CD14-positive monocyte (primary cell): ENCODE results near the gene COX7A1. TPM values are rescaled to one million over a fixed set of nuclear protein-coding genes. Genes with fewer than 3 reads are reported as not detected.

Source experiments
- DNase-seq, 3 donors: peaks; one replicate each; pipeline ENCODE4 v3.0.0-alpha.2; 2011 to 2022
- H2AFZ ChIP-seq: 2 replicates; pipeline ENCODE4 v1.6.0; 2012; ENCODE audit warnings: mild to moderate bottlenecking, low read depth, low read length, inconsistent platforms; ENCODE audit not compliant: insufficient read depth, poor library complexity, severe bottlenecking
- H3K27ac ChIP-seq, 2 donors: 1 replicate in 1 of 2; 2 replicates in 1 of 2; pipeline ENCODE4 v1.5.1; 2012 to 2013; ENCODE audit warnings: low read length in 2 of 2, control low read depth in 1 of 2, inconsistent platforms in 1 of 2, low read depth in 1 of 2, mild to moderate bottlenecking in 1 of 2
- H3K27me3 ChIP-seq, 2 donors: one replicate each; pipeline versions ENCODE4 v1.6.0 to v1.6.1; 2011 to 2013; ENCODE audit warnings: low read length in 2 of 2; ENCODE audit not compliant: control insufficient read depth in 2 of 2, insufficient read depth in 2 of 2
- H3K36me3 ChIP-seq, 2 donors: replicated peaks in 1 of 2; 1 replicate in 1 of 2; 2 replicates in 1 of 2; pipeline versions ENCODE4 v1.5.1 to v1.6.1; 2012 to 2013; ENCODE audit warnings: low read length in 2 of 2, control low read depth in 1 of 2, inconsistent platforms in 1 of 2, mild to moderate bottlenecking in 1 of 2; ENCODE audit not compliant: insufficient read depth in 2 of 2, control insufficient read depth in 1 of 2
- H3K4me1 ChIP-seq, 2 donors: 1 replicate in 1 of 2; 2 replicates in 1 of 2; pipeline versions ENCODE4 v1.5.1 to v1.6.1; 2012 to 2013; ENCODE audit warnings: low read length in 2 of 2, control low read depth in 1 of 2, inconsistent platforms in 1 of 2, mild to moderate bottlenecking in 1 of 2, moderate library complexity in 1 of 2; ENCODE audit not compliant: insufficient read depth in 2 of 2, control insufficient read depth in 1 of 2
- H3K4me2 ChIP-seq: replicated peaks from 2 replicates; pipeline ENCODE3; 2012; ENCODE audit warnings: low read length, moderate library complexity, mild to moderate bottlenecking; ENCODE audit not compliant: poor library complexity, severe bottlenecking; ENCODE audit errors: extremely low read depth
- H3K4me3 ChIP-seq, 3 experiments: fragments of 200-600 bp in 1 of 3; sonication (generic) in 1 of 3; replicated peaks in 1 of 3; 1 replicate in 2 of 3; 2 replicates in 1 of 3; pipeline ENCODE4 v1.5.1; 2011 to 2013; ENCODE audit warnings: low read length in 3 of 3, mild to moderate bottlenecking in 3 of 3, control low read depth in 2 of 3, low read depth in 2 of 3, inconsistent platforms in 1 of 3, moderate library complexity in 1 of 3
- H3K79me2 ChIP-seq: 2 replicates; pipeline ENCODE4 v1.6.0; 2012; ENCODE audit warnings: mild to moderate bottlenecking, control low read depth, inconsistent platforms, low read length, moderate library complexity; ENCODE audit not compliant: insufficient read depth
- H3K9ac ChIP-seq: 2 replicates; pipeline ENCODE4 v1.6.0; 2017; ENCODE audit warnings: low read length, mild to moderate bottlenecking; ENCODE audit not compliant: insufficient read depth, poor library complexity, severe bottlenecking
- H3K9me3 ChIP-seq, 2 donors: replicated peaks in 1 of 2; 1 replicate in 1 of 2; 2 replicates in 1 of 2; pipeline versions ENCODE4 v1.5.1 to v1.6.1; 2012 to 2013; ENCODE audit warnings: low read length in 2 of 2, control low read depth in 1 of 2; ENCODE audit not compliant: control insufficient read depth in 1 of 2, insufficient read depth in 1 of 2
- H4K20me1 ChIP-seq: 2 replicates; pipeline ENCODE4 v1.6.0; 2012; ENCODE audit warnings: mild to moderate bottlenecking, low read length, control low read depth, moderate library complexity; ENCODE audit not compliant: insufficient read depth
- H3K27ac Mint-ChIP-seq, 7 donors: one replicate each; pipeline ENCODE4 v1.8.0; 2020; ENCODE audit warnings: mild to moderate bottlenecking in 7 of 7, mixed read lengths in 7 of 7, moderate library complexity in 6 of 7, inconsistent platforms in 2 of 7
- H3K27me3 Mint-ChIP-seq, 3 donors: one replicate each; pipeline ENCODE4 v1.8.0; 2021 to 2022; ENCODE audit warnings: low read depth in 3 of 3, mild to moderate bottlenecking in 3 of 3, mixed read lengths in 3 of 3, moderate library complexity in 3 of 3, inconsistent platforms in 1 of 3
- H3K36me3 Mint-ChIP-seq, 2 donors: one replicate each; pipeline ENCODE4 v1.8.0; 2020; ENCODE audit warnings: mixed read lengths in 2 of 2, inconsistent platforms in 1 of 2, mild to moderate bottlenecking in 1 of 2
- H3K4me1 Mint-ChIP-seq: one replicate; pipeline ENCODE4 v1.8.0; 2020; ENCODE audit warnings: mild to moderate bottlenecking, mixed read lengths
- H3K4me3 Mint-ChIP-seq, 2 donors: one replicate each; pipeline ENCODE4 v1.8.0; 2020; ENCODE audit warnings: mild to moderate bottlenecking in 2 of 2, mixed read lengths in 2 of 2, moderate library complexity in 1 of 2
- H3K9me3 Mint-ChIP-seq, 7 donors: one replicate each; pipeline ENCODE4 v1.8.0; 2020 to 2022; ENCODE audit warnings: mixed read lengths in 7 of 7, mild to moderate bottlenecking in 6 of 7, moderate library complexity in 6 of 7, inconsistent platforms in 2 of 7
- WGBS: methylation state at CpG from one replicate; pipeline ENCODE4 v1.1.5; 2013; ENCODE audit warnings: missing lambda C conversion rate; ENCODE audit not compliant: insufficient coverage; 5-methylcytosine and 5-hydroxymethylcytosine counted together
- intact Hi-C, 2 donors: fragments of 100-400 bp; cut with micrococcal nuclease; formaldehyde crosslinking; loops; one replicate each; pipeline versions ENCODE4 v1.15.0 to v1.15.1; 2023
- polyA plus RNA-seq, 3 donors: library from polyadenylated mRNA; depleted of rRNA in 1 of 3; unstranded in 2 of 3; stranded (reverse) in 1 of 3; fragments of 300-500 nt in 2 of 3; fragments of >200 nt in 1 of 3; fragmentation: Illumina TruSeq in 2 of 3; gene quantifications; 1 replicate in 2 of 3; 2 replicates in 1 of 3; pipeline ENCODE4 v1.2.3, GENCODE V29; 2012 to 2021
- TF ChIP-seq, protein P1 (sequence below): fragments of 200-600 bp; IDR thresholded peaks from one replicate; pipeline ENCODE4 v1.8.0; 2022; ENCODE audit warnings: antibody characterized with exemption, mild to moderate bottlenecking

Gene COX7A1
- polyA plus RNA-seq, 3 donors = not detected

DNA sequence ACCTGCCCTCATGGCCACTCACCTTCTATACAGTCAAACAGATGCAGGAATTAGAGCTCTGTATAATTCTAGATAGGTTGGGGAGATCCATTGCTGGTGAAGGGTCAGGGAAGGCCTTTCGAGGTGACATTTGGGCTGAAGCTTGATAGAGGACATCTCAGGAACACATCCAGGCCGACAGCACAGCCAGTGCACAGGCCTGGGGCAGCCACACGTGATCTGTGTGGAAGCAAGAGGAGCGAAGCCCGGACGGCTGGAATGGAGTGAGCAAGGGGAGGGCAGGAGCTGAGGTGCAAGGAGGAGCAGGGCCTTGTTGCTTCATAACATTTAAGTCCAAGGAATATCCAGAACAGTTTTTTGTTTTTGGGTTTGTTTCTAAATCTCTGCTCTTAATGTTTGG lies 45.8 kb downstream of the COX7A1 start:
- no peaks in the 10 kb centered on the region for H3K9me3 Mint-ChIP-seq
- no peak for DNase-seq
- H3K79me2 ChIP-seq = no peaks in the 10 kb centered on the region
- H3K4me3 ChIP-seq = no peak overlapping the region
- H3K27me3 Mint-ChIP-seq = peaks cover 0 to 2% (median 0%) of the 10 kb centered on the region in 3 donors
- H4K20me1 ChIP-seq = no peaks in the 10 kb centered on the region
- H3K27ac Mint-ChIP-seq = peak overlapping the region in 1 of 7 donors; percentile 52
- H2AFZ ChIP-seq = no peak overlapping the region
- H3K4me1 Mint-ChIP-seq = no peaks in the 10 kb centered on the region
- WGBS = 98% methylated on average over 6 of the region's 6 CpGs
- H3K4me2 ChIP-seq = no peak overlapping the region
- no peak overlapping the region for H3K27ac ChIP-seq
- intact Hi-C loops = no loop called here
- H3K36me3 ChIP-seq = peaks cover 32 to 46% of the 10 kb centered on the region in 2 donors
- no peaks in the 10 kb centered on the region for H3K9me3 ChIP-seq
- H3K4me3 Mint-ChIP-seq = no peak overlapping the region
- H3K4me1 ChIP-seq = no peaks in the 10 kb centered on the region
- TF ChIP-seq, protein P1, sequence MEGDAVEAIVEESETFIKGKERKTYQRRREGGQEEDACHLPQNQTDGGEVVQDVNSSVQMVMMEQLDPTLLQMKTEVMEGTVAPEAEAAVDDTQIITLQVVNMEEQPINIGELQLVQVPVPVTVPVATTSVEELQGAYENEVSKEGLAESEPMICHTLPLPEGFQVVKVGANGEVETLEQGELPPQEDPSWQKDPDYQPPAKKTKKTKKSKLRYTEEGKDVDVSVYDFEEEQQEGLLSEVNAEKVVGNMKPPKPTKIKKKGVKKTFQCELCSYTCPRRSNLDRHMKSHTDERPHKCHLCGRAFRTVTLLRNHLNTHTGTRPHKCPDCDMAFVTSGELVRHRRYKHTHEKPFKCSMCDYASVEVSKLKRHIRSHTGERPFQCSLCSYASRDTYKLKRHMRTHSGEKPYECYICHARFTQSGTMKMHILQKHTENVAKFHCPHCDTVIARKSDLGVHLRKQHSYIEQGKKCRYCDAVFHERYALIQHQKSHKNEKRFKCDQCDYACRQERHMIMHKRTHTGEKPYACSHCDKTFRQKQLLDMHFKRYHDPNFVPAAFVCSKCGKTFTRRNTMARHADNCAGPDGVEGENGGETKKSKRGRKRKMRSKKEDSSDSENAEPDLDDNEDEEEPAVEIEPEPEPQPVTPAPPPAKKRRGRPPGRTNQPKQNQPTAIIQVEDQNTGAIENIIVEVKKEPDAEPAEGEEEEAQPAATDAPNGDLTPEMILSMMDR = no peak
- no peak overlapping the region for H3K9ac ChIP-seq
- H3K36me3 Mint-ChIP-seq = peaks cover 20 to 45% of the 10 kb centered on the region in 2 donors
- H3K27me3 ChIP-seq = no peaks in the 10 kb centered on the region

DNA sequence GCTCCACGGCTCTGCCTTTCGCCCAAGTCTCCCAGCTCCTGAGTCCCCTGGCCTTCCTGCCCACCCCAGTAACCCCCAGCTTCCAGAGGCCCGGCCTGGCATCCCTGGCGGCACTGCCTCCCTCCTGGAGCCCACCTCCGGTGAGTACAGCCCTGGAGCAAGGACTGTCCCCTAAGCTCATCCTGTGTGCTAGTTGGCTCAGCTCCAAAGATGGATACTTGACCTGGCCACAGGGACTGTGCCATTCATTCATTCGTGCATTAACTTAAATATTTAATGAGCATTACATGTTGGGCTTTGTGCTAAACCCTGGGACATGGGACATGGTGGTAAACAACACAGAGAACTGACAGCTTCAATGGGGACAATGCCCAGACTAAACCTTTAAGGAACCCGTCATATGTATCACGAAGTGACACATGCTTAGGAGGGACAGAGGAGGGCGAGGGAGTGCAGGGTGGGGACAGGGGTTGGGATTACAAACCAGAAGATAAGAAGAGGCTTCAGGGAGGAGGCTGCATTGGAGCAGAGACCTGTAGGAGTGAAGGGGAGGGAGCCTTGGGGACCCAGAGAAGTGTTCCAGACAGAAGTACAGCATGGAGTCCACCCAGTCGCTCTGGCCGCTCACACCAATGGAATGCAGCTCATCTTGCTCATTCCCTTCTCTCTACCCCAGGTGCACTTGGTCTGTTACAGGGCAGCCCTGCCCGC lies 48.2 kb downstream of the COX7A1 start:
- Mint-ChIP-seq H3K27me3 (peaks cover 0 to 4% (median 0%) of the 10 kb centered on the region in 3 donors), H3K36me3 (peaks cover 19 to 64% of the 10 kb centered on the region in 2 donors), H3K27ac (peak overlapping the region in 2 of 7 donors; percentile 8 to 42), H3K4me3 (no peak overlapping the region), H3K9me3 (no peaks in the 10 kb centered on the region), H3K4me1 (no peaks in the 10 kb centered on the region)
- no peak overlapping the region for H3K27ac ChIP-seq
- no peaks in the 10 kb centered on the region for H3K27me3 ChIP-seq
- no peaks in the 10 kb centered on the region for H4K20me1 ChIP-seq
- no peaks in the 10 kb centered on the region for H3K9me3 ChIP-seq
- H3K79me2 ChIP-seq = no peaks in the 10 kb centered on the region
- no peak for DNase-seq
- no peak overlapping the region for H3K4me3 ChIP-seq
- H2AFZ ChIP-seq = no peak overlapping the region
- no peaks in the 10 kb centered on the region for H3K4me1 ChIP-seq
- WGBS = 97% methylated on average over 10 of the region's 12 CpGs
- H3K36me3 ChIP-seq = peaks cover 52 to 70% of the 10 kb centered on the region in 2 donors
- TF ChIP-seq, protein P1 = no peak
- no peak overlapping the region for H3K4me2 ChIP-seq
- intact Hi-C loops = no loop called here
- H3K9ac ChIP-seq = no peak overlapping the region
